GM18519 (cell line): ENCODE data around the gene LEKR1.
"Not testable (repeated sequence)": the region's sequence is repeated elsewhere in the genome, so short reads cannot be mapped to it uniquely, and the experiment has no call there.

Source experiments
- ATAC-seq: cut with Tn5 transposase; IDR thresholded peaks from one replicate; pipeline ENCODE4 v1.9.1; 2021; ENCODE audit warnings: mild to moderate bottlenecking, moderate library complexity; ENCODE audit not compliant: unreplicated experiment, low FRiP score

The LEKR1 gene

DNA sequence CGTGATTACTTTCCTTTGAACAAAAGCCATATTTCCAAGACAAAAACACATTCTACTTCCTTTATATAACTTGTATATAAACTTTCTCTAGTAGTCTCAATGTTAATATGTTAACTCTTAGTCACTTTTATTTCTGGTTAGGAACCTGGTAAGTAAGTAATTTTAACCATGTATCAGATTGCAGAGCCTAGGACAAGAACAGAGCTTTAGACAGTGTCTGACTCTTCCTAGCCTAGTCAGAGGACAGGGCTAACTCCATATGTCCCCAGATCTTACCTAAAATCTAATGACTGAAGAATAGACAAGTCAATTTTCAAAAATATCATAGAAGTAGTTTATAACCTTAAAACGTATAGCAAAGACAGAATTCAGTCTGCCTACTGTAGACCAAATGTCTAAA is 8.3 kb downstream of the LEKR1 start:
- ATAC-seq = no peak

DNA sequence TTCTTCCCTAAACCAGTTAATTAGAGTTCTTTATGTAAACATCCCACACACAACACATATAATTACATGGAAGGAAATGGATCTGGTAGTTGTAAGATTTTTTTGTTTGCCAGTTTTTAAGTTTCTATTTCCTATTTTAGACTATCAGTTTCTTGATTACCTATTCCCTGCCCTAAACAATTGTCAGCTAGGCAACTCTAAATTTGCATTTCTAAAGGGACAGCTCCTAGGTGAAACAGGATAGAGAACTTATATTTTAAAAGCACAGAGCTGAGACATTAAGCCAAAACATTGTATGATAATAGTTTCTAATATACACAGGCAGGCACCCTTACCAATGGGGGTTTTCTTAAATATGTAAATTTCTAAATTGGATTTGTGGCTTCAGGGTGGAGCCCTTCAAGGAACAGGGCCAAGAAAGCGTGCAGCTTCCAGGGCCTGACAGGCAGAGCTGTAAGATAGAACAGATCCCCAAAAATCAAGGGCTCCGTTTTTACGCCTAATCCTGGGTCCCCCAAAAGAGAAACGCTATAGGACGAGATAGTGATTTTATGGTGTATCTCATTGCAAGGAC is 8.9 kb downstream of the LEKR1 start:
- ATAC-seq = no peak

DNA sequence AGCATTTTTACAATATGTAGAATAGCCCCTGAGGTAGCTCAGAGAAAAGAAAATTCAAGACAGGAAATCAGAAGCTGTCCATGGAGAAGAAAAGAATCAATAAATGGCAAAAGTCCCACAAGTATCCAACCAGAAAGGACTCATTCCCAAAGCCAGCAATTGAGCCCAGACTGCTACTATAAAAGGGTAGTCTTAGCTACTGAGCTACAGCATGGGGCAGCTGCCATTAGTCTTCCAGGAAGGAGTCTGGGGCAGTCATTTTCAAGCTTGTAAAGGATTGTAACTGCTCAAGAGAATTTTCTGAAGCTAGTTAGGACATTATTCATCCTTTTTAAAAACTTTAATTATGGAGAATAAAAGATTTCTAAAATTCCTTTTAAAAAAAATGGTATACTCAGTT is 10.5 kb downstream of the LEKR1 start:
- ATAC-seq = no peak

DNA sequence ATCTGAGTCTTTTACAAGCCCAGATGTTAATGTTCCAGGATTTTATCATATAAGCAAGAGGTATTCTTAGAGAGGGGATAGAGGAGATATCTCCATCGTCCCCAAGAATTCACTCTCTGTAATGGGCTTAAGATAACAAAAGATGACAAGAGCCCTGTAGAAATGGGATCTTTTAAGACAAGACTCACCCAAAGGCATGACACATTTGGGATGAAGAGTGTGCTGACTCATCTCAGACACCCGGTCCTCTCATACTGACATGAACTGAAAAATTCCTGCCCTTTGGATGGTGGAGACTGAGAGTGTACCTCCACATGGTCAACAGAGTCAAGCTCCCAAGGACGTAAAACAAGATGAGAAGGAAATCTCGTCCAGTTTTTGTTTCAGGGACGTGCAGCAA is 11.0 kb downstream of the LEKR1 start:
- no peak for ATAC-seq

DNA sequence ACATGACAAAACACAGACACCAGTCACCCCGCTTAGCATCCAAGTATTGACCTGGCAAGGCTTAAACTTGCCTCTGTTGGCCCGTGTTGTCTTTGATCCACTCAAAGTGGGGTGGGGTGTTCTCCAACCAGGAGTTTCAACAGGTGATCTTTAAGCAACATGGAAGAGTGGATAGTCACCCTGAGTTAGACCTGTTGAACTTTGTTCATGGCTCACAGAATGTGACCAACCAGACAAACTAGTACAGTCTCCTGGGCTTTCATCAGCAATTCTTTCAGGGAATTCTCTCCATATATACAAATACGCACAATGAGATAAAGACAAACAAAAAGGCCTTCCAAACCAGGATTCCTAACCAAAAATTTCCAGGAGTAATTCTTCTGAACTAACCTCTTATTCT is 11.9 kb downstream of the LEKR1 start:
- ATAC-seq = no peak

DNA sequence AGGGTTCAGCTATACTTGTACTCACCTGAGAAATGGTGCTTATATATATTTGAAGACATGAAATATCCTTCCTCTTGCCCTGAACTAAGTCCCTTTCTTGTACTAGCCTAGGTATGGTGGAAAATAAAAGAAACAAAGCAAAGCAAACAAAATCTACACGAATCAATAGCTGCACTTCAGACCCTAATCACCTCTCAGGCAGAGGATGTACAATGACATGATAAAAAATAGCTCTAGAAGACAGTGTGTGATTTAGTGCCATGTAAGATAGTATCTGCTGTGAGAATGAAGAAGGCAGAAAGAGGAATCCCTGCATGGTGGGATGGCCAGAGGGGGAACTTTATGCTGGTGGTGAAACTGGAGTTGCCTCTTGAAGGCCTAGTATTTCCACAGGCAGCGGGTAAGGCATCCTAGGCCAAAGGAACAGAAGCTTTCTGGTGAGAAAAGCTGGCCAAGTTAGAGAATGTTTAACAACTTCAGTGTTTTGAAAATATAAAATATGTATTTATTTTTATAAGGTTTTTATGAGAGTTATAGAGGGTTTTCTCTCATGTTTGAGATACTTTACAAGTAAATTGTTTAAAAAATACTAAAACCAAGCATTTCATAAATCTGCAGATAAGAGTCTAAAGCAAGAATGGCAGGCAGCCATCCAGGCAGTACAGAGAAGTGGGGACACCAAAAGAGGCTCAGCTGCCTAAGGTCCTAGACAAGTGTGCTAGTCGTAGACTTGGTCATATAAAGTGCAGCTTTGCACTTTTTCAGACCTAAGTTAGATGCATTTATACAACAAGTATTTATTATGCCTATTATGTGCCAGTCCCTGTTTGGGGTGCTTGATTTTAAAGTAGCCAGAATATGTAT is 14.9 kb downstream of the LEKR1 start:
- ATAC-seq = no peak

DNA sequence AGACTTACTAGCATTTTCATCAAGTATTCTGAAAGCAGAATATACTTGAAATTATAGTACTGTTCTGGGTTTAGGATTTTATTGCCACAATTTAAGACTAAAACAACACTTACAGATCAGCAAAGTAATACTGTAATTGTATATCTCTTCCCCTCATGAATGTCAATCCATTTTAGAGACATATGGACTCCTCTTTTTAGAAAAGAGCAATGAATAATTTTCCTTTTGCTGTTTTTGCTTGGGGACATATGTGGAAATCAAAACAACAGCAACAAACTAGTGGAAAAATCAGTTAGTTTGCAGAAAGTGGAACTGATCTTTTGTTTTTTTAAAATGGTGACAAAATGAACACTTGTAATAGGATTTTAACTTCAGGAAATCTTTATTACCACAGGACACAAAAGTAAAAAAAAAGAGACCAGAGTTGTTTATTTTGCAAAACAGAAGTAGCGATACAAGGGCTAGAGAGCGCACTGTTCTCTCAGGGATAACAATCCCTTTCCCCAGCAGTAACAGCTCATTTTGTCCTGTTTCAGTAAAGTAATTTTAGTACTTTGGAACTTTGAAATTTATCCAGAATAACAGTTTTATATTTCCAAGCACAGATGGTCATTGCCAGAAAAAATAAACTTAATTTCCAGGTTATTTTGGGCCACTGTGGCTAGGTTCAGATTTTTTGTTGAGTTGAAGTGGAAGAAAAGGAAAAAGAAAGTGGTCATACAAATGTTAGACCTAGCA is 17.1 kb downstream of the LEKR1 start:
- ATAC-seq = no peak

DNA sequence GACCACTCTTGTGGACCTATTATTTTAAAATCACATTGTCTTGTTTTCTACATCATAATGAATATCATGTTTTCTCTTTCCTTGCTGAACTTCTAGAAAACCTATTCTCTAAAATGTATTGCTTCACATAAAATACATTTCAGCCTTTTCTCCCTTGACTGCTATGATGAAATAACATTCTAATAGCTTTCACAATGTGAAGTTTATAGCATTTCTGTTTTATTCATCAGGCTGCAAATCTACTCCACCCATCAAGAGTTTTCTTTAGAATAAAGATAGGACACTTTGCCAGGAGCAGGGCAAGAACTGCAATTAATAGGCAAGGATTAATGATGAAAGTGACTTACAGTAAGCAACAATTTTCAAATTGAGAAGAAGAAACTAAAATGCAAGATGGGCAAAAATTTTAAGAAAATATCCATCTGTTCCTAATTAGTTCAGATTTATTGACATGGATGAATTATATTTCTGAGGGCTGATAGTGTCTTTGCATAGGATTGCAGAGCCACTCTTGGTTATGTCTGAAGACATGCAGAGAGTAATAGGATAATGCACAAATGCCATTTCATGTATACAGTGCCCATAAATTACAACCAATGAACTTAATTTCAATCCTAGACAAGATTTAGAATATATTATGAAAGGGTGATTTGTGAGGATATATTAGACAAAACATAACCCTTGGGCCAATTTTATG is 21.7 kb downstream of the LEKR1 start:
- no peak for ATAC-seq

DNA sequence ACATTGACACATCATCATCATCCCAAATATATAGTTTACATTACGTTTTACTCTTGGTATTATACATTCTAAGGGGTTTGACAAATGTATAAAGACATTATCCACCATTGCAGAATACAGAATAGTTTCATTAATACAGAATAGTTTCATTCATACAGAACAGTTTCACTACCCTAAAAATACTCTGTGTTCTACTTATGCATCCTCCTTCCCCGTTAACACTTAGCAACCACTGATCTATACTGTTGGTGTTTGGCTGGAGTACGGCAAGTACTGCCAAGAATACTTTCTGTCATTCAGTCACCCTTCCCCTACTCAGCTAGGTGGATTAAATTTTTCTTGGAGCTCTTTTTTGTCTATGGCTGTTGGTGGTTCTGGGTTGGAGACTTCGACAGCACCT is 33.4 kb downstream of the LEKR1 start:
- ATAC-seq = peak; percentile 98

DNA sequence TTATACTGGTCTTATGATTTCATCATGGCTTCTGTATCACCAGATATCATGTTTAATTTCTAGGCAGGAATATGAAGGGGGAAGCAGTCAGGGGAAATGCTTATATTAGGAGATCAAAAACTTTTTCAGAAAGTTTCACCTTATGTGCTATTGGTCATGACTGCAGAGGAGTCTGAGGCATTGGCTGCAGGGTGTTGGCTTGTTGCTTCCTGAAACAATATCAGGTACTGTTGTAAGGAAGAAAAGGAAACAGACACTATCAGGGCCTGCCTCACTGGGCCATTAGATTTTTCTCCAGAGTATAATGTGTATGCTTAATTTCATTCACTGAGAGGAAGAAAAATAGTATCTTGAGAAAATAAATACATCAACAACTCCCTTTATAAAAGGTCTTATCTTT is 34.7 kb downstream of the LEKR1 start:
- ATAC-seq = no peak

DNA sequence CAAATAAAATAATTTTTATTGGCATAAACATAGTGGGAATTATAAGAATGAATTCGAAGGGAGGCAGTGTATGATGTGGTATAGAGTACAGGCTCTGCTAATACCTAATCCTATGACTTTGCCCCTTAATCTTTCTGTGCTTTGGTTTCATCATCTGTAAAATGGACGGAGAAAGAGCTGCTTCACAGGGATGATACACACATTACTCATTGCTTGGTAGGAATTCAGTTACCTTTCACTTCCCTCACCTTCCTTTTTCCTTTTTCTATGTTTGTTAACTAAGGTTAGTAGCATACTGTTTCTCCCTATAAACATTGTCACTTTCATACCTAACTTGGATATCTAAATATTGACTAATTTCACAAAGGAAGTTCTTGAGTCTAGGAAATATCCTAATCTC is 36.2 kb downstream of the LEKR1 start:
- ATAC-seq = no peak

DNA sequence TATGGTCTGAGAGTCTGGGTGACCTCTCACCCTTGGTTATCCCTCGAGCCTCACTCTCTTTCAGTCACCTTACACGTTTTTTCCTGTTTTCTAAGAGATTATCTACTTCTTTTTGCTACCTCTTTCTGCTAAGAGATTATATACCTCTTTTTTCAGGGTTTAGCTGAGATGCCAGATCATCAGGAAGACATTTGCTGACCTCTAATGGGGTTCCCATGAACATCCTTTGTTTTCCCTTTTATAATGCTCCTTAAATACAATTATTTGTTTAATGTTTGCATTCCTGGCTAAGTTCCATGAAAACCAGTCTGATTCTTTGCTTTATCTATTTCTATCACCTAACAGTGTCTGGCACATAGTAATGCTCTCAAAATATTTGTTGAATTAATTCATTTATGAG is 39.6 kb downstream of the LEKR1 start:
- no peak for ATAC-seq

DNA sequence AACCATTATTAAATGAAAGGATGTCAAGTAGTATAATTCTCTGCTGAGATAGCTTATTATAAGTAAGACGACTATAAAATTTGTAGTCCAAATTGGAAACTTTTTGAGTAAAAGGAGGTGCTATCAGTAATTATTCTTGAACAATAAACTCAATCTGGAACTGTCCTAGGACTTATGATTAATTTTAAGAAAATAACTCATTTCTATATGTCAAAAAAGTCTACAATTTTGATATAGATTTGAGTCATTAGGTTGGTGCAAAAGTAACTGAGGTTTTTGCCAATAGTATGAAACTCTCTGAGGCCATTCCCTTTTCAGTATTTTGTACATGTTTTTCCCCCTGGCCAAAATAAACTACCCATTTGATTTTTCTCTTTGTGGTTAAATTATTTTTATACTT is 41.0 kb downstream of the LEKR1 start:
- no peak for ATAC-seq

DNA sequence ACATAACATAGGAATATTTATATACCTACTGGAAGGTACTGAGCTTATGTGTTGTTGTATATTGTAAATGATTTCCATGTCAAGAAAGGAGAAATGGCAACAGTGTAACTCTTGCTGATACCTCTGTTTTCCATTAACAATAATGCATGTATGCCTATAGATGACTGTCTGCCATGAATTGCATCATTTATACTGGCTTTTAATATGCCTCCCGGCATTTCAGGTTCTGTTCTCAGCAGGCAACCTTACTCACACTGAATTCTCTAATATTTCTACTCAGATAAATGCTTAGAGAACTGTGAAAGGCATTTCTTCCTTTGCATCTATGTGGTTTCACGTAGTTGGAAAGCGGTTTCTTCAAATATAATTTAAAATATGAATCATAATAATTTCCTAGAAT is 41.8 kb downstream of the LEKR1 start:
- no peak for ATAC-seq

DNA sequence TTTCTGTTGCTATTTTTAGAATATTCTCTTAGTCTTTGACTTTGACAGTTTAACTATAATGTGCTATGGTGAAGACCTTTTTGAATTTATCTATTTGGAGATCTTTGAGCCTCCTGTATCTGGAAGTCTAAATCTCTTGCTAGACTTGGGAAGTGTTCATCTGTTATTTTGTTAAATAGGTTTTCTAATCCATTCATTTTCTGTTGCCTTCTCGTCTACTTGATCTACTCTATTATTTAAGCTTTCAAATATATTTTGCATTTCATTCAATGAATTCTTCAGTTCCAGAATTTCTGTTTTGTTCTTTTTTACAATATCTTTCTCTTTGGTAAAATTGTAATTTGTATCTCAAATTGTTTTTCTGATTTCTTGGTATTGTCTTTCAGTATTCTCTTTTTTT is 47.8 kb downstream of the LEKR1 start:
- ATAC-seq = no peak

DNA sequence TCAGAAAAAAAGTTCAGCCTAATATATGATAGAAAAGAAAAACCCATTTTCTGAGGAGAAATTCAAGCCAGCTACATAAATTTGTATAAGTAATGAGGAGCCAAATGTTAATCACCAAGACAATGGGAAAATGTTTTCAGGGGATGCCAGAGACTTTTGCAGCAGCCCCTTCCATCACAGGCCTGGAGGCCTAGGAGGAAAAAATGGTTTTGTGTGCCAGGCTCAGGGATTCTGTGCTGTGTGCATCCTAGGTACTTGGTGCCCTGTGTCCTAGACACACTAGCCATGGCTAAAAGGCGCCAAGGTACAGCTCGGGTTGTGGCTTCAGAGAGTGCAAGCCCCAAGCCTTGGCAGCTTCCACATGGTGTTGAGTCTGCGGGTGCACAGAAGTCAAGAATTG is 53.3 kb downstream of the LEKR1 start:
- ATAC-seq = not testable (repeated sequence)

DNA sequence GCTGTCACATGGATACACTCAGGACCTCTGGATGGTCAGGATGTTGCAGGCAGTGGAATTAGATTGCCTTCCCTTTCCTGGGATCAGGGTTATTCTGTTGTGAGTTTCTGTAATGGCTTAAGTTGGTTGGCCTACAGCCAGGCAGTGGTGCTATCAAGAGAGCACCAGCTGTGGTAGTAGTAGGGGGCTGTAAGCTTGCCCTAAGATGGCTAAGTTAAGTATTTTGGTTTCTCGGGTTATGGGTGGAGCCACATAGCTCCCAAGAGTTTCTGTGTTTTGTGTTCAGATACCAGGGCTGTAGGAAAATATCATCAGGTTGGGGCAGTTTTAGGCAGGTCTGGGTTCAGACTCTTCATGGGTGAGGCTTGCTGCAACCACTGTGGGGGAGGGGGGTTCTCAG is 59.6 kb downstream of the LEKR1 start:
- no peak for ATAC-seq

DNA sequence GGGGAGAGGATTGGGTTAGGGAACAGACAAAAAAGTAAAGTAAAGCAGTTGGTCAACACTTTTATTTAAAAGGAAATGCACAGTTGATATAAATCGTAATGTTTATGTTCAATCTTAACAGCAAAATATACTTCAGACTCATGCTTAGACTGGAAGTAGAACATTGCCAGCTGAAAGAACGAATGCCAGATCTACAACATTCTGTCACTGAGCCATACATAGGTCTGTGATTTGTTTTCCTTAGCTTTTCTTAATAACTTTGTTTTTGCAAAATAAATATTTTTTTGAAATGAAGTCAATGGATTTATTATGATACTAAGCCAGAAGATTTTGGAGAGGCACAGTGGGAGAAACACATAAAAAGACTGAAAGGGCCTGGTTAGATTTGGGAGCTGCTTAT is 62.0 kb downstream of the LEKR1 start:
- no peak for ATAC-seq

DNA sequence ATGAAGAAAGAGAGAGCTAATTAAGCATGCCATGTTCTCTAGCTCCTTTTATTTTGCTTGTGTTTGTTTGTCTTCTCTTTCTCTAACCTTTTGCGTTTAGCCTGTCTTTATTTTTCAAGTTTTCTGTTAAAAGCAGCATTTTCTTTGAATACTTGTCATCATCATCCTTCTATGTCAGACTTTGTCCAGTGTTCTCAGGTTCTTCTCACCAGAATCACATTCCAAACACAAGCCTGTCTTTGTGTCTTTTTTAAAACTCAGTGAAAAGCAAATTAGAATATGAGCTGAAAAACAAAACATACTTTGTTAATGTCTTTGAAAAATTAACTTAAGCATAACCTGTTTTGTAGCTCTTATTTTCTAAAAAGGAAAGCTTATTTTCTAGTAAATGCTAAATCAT is 62.4 kb downstream of the LEKR1 start:
- ATAC-seq = no peak

DNA sequence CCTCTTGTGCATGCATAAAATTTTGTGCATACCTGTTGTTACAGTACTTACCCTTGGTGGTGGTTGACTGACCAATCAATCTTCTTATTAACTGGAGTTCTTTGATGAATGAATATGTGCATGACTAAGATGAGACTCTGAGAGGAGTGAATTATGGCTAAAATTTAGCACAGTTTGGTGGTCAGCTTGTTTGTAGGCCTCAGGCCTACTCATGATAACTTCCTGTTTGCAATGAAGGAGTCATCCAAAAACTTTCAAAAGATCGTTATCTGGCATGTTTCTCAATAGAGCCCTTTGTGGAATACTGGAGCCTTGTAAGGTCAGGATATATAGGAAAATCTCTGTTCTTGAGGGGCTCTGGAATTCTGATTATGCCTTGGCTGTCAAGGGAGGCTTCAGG is 66.5 kb downstream of the LEKR1 start:
- ATAC-seq = no peak

DNA sequence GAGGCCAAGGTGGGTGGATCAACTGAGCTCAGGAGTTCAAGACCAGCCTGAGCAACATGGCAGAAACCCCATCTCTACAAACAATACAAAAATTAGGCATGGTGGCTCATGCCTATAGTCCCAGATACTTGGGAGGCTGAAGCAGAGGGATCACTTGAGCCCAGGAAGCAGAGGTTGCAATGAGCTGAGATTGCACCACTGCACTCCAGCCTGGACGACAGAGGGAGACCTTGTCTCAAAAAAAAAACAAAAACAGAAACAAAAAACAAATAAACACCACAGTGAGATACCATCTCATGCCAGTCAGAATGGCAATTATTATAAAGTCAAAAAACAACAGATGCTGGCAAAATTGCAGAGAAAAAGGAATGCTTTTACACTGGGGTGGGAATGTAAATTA is 69.2 kb downstream of the LEKR1 start:
- not testable (repeated sequence) for ATAC-seq
